ENCODE data around the gene GMPPA.

The GMPPA gene

DNA sequence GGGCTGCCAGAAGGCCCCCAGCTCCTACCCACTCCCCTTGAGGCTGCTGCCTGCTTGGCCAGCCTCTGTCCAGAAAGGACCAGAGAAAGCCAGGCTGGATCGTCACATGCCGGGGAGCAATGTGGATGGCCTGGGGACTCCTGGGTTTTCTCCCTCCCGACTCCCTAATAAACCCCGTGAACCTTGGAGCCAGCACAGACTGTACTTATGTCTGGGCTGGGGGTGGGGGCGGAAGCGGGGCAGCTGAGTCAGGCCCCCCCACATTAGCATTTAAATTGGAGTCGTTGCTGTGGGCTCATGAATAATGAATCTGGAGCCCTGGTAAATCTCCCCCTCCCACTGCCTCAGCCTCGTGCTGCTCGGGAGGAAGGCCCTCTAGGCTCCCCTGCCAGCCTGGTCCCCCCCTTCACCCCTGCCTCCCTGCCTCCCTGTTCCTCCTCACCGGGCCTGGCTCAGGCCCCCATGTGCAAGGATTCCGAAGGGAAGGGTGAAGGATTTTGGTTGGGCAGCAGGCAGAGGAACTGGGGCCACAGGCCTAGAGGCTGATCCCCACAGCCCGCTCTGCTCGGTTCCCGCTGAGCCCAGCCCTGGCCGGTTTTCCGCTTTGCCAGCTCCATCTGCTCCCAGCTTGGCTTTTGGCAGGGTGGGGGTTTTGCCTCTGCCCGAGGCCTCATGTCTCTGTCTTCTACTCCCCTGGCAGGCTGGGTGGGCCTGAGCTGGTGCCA is 8.3 kb downstream of the GMPPA start:
- no peak for DNase-seq

DNA sequence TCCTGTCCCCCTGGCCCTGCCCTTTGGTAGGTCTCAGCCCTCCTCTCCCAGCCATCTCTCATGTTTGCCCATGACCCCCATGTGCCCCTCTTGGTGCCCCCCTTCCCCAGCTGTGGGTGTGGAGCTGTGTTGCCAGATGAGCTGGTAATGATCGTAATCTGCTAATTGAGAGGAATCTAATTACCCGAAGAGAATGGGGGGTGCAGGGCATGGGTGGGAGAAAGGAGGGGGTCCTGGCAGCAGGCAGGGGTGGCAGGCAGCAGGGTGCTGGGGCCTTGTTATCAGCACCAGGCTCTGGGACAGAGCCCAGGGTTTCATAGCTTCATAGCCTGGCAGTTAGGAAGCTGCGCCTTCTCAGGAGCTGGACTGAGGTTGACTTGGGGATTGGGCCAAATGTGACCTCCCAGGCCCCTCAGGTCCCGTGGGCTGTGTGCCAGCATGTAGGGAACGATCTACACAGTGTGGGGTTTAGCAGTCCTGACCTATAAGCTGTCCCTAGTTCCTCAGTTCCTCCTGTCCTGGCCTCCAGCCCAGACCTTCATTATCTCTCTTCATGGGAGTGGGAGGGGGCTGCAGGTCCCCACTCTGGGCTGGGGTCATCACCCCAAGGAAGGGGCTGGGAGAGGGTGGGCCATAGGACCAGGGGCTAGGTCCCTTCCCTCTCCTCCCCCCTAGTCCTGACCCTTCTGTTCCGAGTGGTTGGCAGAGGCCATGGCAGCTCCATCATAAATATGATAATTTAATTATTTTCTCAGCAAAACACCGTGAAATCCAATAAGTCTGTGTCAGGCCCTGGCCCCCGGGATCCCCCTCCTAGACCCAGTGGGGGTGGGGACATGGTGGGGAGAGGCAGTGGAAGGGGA is 9.1 kb downstream of the GMPPA start:
- no peak for DNase-seq

DNA sequence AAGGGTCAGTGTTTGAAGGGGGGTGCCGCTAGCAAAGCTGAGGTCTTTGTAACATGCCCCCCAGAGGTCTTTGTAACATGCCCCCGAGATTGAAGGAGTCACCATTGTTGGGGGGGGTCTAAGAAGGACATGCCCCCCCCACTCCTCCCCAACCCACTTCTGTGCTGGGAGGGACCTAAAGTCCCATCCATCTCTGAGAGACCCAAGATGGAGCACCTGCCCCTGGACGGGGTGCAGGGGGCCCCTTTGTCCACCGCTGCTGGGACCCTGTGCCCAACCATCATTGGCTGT is 9.7 kb downstream of the GMPPA start:
- DNase-seq: no peak

DNA sequence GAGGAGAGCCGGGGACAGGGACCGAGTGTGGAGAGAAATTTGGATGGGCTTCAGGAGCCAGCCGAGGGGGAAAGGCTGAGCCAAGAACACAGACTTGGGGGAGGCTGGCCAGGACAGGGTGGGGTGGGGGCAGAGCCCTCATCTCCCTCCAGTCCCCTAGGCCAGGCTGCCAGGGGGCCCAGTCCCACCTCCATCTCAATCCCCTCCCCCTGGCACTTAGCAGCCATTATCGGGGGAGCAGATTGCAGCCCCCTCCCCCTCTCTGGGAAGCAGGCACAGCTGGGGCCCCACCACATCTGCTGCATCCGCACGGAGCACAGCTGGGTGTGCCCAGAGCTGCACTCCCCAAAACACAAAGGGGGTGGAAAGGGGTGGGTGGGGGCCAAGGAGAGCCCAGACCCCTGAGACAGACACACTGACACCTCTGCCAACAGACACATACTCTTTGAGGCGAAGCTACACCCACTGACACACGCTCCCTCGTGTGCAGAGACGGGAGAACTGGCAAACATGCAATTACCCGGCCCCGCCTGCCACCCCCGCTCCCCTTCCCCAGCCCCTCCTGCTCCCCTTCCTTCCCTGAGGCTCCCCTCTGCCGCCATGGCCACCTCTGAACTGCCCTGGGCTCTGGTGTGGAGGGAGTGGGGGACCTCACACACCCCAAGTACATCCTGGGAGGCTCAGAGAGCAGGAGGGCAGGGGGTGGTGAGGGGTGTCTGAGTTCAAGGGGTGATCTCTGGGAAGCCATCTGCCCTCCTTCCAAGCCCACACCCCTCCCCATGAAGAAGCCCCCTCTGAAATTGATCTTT is 10.5 kb downstream of the GMPPA start:
- no peak for DNase-seq

DNA sequence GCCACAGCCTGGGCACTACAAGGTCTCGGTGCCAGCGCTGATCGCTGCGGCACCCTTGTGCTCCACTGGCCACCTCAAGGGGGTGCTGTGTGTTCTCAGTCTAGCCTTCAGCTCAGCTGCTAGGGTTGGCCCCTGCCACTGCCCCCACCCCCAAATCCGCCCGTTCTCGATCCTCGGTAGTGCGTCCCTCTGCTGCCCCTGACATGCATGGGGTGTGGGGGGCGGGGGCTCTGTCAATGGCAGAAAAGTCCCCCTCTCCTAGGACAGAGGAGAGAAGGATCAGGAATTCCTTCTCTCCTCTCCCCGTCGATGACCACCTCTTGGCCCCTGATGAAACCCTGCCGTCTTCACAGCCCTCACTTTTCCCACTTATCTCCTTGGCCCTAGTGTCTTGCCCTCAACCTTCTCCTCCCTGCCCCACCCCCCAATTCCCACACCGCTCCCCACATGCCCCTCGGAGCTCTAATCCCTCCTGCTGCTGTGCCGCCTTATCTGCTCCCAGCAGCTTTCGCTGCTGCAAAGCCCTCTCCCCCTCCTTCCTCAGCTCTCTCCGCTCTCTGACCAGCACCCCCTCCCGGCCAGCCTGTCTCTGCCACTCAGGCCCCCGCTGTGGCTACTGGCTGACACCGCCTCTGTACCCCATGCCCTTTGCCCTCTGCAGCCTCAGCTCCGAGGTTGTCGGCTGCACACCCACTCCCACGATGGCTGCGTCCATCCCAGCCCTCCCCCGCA is 11.3 kb downstream of the GMPPA start:
- DNase-seq: peak; percentile 44

DNA sequence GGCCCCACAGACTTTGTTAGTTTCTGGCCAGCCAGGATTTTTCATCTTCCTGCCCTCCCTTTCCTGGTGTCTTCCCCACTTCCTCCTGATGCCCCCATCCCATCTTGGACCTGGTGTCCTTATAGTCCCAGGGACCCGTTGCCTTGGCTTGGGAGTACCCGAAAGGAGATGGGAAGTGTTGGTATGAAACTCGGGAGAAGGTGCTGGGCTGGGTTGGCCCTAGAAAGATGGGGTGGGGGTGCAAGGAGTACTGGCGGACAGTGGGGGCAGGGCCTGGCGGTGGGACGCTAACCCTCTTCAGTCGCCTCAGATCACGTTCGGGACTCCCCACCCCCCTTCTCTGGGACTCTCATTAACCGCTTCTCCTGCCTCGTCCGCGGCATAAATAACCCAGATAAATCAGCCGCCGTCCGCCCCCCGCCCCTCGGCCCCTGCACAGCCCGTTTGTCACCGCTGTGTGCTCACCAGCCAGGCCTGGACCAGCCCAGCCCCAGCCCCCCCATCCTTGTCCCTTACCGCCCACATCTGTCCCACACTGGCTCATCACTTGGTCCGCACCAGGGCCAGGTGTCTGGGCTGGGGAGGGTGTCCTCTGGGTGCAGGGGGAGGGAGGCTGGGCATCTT is 11.9 kb downstream of the GMPPA start:
- DNase-seq: no peak

DNA sequence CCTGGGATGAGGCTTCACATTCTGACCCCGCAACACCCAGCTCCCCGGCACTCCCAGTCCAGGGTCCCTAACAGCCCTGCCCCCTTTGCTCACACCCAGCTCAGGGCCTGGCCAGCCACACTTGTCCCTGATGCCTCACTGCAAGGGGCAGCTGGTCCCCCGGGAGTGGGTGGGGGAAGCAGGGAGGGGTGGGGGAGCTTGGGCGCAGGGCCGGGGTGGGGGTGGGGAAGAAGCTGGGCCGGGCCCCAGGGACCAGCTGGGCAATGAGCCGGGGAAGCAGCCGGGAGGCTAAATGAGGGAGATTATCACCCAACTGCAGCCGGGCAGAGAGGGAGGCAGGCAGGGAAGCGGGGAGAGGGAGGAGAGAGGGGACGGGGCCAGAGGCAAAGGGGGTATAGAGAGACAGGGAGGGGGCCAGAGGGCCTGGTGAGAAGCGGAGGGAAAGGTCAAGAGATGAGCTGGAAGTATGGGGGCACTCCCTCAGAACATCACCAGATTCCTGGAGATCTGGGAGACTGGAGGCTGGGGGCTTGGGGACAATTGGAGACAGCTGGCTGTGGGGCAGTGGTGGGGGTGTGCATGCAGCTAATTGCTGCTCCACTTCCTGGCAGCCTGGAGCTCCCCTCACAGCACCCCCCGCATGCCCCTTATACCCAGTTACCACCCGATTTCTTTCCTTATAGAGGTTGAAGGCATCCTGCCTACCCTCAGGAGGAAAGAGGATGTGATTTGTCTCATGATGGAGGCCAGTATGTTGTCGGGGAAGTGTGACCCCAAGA is 13.0 kb downstream of the GMPPA start:
- DNase-seq: no peak

DNA sequence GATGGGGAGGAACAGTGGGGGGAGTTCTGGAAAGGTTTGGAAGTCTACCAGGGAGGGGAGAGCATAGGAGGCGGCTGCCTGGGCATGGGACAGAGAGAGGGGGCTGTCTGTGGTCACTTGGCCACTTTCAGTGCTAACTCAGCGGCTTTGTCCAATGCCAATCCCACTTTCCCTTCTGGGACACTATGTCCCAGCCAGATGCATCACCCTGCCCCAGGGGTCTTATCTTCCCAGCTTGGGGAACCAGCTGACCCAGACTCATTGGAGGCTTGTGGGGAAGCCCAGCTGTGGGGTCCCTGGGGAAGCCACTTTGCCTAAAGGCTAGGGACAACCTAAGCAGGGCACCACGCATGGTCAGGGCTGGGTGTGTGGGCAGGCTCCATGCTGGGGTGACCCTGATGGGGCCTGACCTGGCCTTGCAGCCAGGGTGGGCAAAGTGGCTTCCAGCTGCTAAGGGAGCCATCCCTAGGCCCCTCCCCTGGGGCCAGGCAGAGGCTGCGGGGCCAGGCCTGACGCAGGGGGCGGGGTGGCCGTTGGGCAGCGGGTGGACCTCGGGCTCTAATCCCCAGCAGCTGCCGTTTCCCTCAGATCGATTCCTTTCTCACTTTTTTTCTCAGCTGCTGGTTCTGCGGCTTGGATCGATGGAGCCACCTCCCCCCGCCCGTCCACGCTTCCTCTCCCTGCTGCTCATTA is 14.0 kb downstream of the GMPPA start:
- DNase-seq: no peak

DNA sequence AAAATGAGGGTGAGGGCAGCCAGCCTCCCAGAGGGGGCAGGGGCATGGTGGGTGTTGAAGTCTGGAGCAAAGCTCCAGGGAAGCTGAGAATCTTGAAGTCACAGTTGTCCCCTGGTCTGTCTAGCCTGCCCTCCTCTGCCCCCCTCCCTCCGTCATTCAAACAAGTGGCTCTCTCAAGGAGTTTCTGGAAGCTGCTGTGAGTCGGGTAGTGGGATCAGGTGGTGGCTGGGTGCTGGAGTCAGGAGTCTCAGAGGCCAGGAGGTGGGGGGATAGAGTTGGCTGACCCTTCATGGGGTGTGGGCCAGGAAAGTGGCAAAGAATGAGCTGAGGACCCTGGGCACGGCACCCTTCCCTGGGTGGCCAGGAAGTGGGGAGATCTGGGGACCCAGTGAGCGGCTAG is 15.1 kb downstream of the GMPPA start:
- no peak for DNase-seq

DNA sequence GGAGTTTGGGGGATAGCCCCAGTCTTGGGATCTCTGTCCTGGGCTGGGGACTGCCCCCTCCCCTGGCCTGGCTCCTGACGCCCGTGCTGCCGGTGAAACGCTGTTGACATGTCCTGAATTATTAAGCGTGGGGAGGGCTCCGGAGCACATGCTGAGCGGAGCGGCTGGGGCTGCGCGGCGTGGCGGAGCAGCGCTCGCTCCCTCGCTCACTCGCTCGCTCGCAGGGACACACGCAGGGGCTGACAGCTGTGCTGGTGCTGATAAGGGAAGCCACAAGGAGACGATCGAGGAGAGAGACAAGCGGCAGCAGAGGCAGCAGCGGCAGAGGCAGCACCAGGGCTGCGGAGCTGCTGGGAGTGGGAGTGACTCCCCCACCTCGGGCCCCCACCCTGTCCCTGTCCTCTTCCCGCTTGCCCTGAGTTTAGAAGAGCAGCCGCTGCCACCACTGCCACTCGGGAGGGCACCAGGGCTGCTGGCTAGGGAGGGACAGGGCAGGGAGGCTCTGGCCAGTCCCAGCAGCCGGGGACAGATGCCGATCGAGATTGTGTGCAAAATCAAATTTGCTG is 15.6 kb downstream of the GMPPA start, which contains the start of gene ASIC4:
Gene ASIC4, plus strand, starts transcription at position 287 of the 566 bp plus-strand sequence. Its CDS starts 243 bp downstream, at position 530.
- DNase-seq: no peak

DNA sequence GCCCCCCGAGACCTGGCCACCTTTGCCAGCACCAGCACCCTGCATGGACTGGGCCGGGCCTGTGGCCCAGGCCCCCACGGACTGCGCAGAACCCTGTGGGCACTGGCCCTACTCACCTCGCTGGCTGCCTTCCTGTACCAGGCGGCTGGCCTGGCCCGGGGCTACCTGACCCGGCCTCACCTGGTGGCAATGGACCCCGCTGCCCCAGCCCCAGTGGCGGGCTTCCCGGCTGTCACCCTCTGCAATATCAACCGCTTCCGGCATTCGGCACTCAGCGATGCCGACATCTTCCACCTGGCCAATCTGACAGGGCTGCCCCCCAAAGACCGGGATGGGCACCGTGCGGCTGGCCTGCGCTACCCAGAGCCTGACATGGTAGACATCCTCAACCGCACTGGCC is 16.1 kb downstream of the GMPPA start:
- no peak for DNase-seq

DNA sequence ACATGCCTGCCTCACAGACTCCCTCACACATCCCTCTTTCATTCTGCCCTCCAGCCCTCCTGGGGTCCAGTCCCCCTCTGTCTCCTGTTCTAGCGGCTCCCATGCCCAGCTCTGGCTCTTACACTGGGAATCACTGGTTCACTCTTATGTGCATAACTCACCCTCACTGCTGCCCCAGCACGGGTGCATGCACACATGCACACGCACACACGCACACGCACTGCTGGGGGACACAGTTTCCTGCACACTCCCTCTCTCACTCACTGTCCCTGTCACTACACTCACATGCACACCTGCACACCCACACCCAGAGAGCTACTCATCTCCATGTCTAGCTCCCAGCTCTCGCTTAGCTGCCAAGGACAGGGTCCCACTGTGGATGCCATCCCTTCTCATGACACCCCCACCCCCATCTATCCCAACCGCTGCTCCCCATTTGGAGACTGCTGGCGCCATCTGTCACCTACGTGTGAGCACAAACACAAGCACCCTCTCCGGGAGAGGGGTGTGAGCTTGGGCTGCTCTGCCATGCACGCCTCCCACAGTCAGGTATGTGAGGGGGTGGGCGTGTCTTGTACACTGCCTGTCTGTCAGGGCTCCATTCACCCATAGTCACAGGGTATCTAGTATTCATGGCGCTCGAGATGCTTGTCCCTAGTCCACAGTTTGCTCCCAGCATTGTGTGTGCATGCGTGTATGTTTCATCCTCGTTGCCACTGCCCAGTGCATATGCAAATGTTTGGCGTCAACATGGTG is 17.4 kb downstream of the GMPPA start:
- DNase-seq: no peak

DNA sequence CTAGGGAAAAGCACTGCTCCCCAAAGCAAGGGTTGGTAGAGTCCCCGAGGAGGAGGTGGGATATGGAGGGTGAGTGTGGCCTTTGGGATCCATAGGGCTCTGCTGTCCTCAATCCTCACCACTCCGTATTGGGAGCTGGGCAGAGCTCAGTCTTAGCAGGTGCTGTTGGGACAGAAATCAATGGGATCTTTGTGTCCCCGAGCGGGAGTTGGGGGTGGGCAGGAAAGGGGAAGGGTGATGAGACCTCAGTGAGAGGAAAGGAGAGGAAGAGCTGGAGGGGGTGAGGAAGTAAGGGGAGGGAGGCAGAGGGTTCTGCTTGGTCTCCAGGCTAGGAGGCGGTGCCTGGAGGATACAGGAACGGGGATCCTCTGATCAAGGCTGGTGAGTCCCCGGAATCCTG is 18.2 kb downstream of the GMPPA start:
- DNase-seq: no peak

DNA sequence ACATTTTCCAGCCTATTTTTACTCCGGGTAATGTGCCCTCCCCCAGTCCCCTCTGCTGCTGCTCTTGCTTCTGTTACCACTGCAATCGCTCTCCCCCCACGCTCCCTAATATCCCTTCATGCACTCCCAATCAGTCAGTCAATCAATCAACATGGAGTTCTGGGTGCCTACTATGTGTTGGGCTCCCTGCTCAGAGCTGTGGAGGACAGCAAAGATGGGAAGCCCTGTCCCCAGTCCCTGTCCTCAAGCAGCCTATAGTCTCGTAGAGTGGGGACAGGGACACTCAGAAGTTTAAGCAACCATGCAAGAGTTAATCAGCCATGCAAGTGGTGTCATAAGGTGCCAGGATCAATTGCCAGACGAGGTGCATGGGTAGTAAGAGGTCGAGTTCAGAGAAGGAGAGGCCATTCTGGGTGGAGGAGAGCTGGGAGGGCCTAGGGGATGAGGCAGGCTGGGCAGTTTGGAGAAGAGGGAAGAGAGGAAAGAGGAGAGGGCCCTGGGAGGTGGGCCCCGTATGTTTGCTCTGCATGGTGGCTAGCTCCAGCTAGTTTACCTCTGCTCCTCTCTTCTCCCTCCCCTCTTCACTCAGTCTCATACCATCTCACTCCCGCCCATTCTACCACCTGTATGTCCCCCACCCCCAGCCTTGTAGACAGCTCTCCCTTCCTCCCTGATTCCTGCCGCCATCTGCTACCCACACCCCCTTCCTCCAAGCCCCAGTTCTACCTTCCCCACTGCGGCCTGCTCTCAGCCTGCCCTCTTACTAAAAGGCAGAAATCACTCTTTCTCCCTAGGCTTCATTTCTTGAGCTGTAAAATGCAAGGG is 19.5 kb downstream of the GMPPA start:
- DNase-seq: no peak

DNA sequence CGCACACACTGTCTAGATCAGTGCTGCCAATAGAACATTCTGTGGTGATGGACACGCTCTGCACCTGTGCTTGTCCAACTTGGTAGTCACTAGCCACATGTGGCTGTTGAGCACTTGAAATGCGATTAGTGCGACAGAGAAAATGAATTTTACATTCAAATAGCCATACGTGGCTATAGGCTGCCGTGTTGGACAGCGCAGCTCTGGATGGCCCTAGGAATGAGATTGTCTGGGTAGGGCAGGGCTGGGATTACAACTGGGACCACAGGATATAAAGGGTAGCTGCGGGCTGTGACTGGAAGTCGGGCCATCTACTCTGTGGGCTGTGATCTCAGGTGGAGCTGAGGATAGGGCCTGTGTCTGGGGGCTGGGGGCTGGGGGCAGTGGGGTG is 20.8 kb downstream of the GMPPA start:
- DNase-seq: no peak

DNA sequence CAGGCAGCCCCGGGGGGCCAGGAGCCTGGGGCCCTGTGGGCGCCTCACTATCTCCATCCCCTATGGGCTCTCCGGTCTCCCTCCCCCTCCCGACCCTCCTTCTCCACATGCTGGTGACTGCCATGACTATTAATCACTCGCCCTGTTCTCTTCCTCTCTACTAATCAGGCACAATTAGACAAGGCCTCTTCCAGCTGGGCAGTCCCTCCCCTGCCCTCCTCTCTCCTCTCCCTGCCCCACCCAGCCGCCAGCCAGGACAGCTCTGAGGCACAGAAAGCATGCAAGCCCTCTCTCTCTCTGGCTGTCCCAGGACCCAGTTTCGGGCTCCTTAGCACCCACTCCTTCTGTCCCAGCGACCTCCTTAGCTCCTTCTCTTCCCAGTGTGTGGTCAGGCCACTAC is 21.4 kb downstream of the GMPPA start:
- DNase-seq: no peak

DNA sequence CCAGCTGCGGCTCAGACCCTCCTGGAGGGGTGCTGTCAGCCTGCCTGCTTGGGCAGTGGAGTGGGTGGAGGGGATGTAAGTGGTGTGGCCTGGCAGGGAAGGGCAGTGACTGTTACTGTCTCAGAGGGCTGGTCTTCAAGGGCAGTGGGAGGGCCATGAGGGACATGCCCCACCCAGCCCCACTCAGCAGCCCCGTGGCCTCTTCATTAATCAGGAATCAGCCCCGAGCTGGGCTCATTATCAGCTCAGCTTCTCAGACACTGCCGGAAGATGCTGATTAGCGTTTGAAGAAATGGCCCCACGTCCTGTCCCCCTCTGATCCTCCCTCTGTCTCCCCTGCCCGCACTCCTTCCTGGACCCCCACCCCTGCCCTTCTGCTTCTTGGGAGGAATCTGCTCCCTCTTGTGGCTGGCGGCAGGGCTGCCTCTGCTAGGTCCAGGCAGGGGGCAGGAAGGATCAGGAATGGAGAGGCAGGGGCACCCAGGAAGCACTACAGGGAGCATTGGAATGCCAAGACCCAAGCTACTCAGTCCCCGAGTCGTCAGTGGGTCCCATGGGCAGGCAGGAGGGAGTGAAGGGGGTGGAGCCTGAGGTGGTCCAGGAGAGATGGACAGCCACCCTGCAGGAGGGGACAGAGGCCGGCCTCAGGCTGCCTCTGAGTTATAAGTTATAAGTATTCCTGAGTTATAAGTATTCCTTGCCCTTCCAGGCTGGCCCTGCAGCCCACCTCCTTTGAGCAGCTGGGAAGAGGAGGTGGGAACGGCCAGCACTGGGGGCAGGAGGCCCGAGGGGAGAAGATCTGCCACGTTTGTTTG is 22.6 kb downstream of the GMPPA start:
- DNase-seq: no peak
